OCI-LY7 (cell line): ENCODE measurements around the gene TNN. TPM values are rescaled to one million over a fixed set of nuclear protein-coding genes. Genes with fewer than 3 reads are reported as not detected.

Source experiments
- BruUV-seq: library from RNA; stranded (reverse); fragments of 400-500 nt; replicated peaks from 2 replicates; lab custom pipeline; 2021; lab: Mats Ljungman, UMichigan
- CTCF ChIA-PET: fragments of 300-600 bp; sonication (Branson Sonifier 250); formaldehyde crosslinking; loops from one replicate; lab custom pipeline; 2022; ENCODE audit warnings: antibody characterized with exemption; ENCODE audit not compliant: unreplicated experiment; lab: Charles Lee
- POLR2A ChIA-PET: fragments of 300-600 bp; sonication (Branson Sonifier 250); formaldehyde crosslinking; loops from one replicate; lab custom pipeline; 2022; ENCODE audit warnings: antibody characterized with exemption; lab: Charles Lee
- DNase-seq: peaks from one replicate; pipeline ENCODE4 v3.0.0-alpha.2; 2015; ENCODE audit warnings: low spot score
- H2AFZ ChIP-seq: fragments of 200-600 bp; sonication (generic), shearing (Covaris generic); 2 replicates; pipeline ENCODE4 v1.6.1; 2014; ENCODE audit warnings: mild to moderate bottlenecking, antibody characterized with exemption, low read length, moderate library complexity
- H3K27ac ChIP-seq: fragments of 200-600 bp; sonication (generic); 2 replicates; pipeline ENCODE4 v1.5.1; 2014; ENCODE audit warnings: mixed run types, low read depth, mild to moderate bottlenecking, moderate library complexity, low read length, inconsistent platforms; ENCODE audit not compliant: poor library complexity, severe bottlenecking
- H3K36me3 ChIP-seq: fragments of 200-600 bp; sonication (generic); 2 replicates; pipeline ENCODE4 v1.6.1; 2014; ENCODE audit warnings: mild to moderate bottlenecking, antibody characterized with exemption, low read length, moderate library complexity, mixed read lengths; ENCODE audit not compliant: insufficient read depth
- H3K4me1 ChIP-seq: fragments of 200-600 bp; sonication (generic); 2 replicates; pipeline ENCODE4 v1.5.1; 2014; ENCODE audit warnings: mild to moderate bottlenecking, low read length; ENCODE audit not compliant: insufficient read depth, poor library complexity, severe bottlenecking
- H3K4me2 ChIP-seq: fragments of 200-600 bp; sonication (generic); 2 replicates; pipeline ENCODE4 v1.6.1; 2014; ENCODE audit warnings: mild to moderate bottlenecking, low read length
- H3K4me3 ChIP-seq: fragments of 200-600 bp; sonication (generic); 2 replicates; pipeline ENCODE4 v1.5.1; 2014; ENCODE audit warnings: mild to moderate bottlenecking, low read depth, low read length; ENCODE audit not compliant: poor library complexity, severe bottlenecking
- H3K79me2 ChIP-seq: fragments of 200-600 bp; sonication (generic); 2 replicates; pipeline ENCODE4 v1.6.1; 2016; ENCODE audit warnings: low read depth, mild to moderate bottlenecking, low read length, moderate library complexity, mixed read lengths; ENCODE audit not compliant: insufficient read depth
- H3K9me2 ChIP-seq: fragments of 200-600 bp; sonication (generic); 2 replicates; pipeline ENCODE4 v1.6.1; 2016; ENCODE audit warnings: mild to moderate bottlenecking, low read length, mixed read lengths; ENCODE audit not compliant: insufficient read depth
- H3K9me3 ChIP-seq: fragments of 200-600 bp; sonication (generic); 2 replicates; pipeline ENCODE4 v1.6.1; 2014; ENCODE audit warnings: mild to moderate bottlenecking, mixed run types, low read length, mixed read lengths
- H4K20me1 ChIP-seq: fragments of 200-600 bp; sonication (generic); 2 replicates; pipeline ENCODE4 v1.6.1; 2014; ENCODE audit warnings: mild to moderate bottlenecking, antibody characterized with exemption, low read length, moderate library complexity, mixed read lengths; ENCODE audit not compliant: insufficient read depth
- EZH2phosphoT487 ChIP-seq: fragments of 200-600 bp; sonication (generic); IDR thresholded peaks from 2 replicates; pipeline ENCODE4 v1.6.1; 2018; ENCODE audit warnings: low read depth, borderline replicate concordance, mild to moderate bottlenecking, mixed run types, antibody characterized with exemption, low read length, moderate library complexity, mixed read lengths
- intact Hi-C: fragments of 100-400 bp; cut with micrococcal nuclease; formaldehyde crosslinking; loops from one replicate; pipeline ENCODE4 v1.10.0; 2022; ENCODE audit not compliant: unreplicated experiment
- total RNA-seq, 2 experiments: library from RNA; depleted of rRNA in 1 of 2; stranded (reverse); fragments of >200 nt in 1 of 2; shearing (Covaris generic) in 1 of 2; gene quantifications; 2 replicates each; pipeline ENCODE4 v1.2.3, GENCODE V29; 2014 to 2022
- TF ChIP-seq, protein P1 (sequence below): fragments of 200-600 bp; sonication (generic); conservative IDR thresholded peaks from 2 replicates; pipeline ENCODE4 v1.5.1; 2014; ENCODE audit warnings: mild to moderate bottlenecking, antibody characterized with exemption, low read length, moderate library complexity, mixed read lengths

Gene TNN
- total RNA-seq, 2 experiments from 2014 or later: not detected

GRCh38 chr1:175168782-175169181, 101.1 kb downstream of the TNN start:
- intact Hi-C loops: no loop called here
- Histone ChIP-seq H3K9me3 (no peaks in the 10 kb centered on the region), H3K4me3 (no peak overlapping the region), H3K36me3 (peaks cover 100% of the 10 kb centered on the region), H3K9me2 (no peaks in the 10 kb centered on the region), H2AFZ (no peak overlapping the region), H3K4me2 (no peak overlapping the region), H3K4me1 (peaks cover 16% of the 10 kb centered on the region), H3K27ac (no peak overlapping the region), H3K79me2 (peaks cover 40% of the 10 kb centered on the region; the same call in 1 of the 2 replicates), H4K20me1 (no peaks in the 10 kb centered on the region)
- CTCF ChIA-PET: no interaction called here
- no TSS peak for BruUV-seq
- POLR2A ChIA-PET: interaction anchor here (0.9 to 1.4 kb wide), 3 partner anchors 17 to 121 kb away, joined by 3 to 5 read pairs (median 3); no protein-coding TSS in a partner anchor
- no peak for TF ChIP-seq EZH2phosphoT487
- TF ChIP-seq, protein P1, sequence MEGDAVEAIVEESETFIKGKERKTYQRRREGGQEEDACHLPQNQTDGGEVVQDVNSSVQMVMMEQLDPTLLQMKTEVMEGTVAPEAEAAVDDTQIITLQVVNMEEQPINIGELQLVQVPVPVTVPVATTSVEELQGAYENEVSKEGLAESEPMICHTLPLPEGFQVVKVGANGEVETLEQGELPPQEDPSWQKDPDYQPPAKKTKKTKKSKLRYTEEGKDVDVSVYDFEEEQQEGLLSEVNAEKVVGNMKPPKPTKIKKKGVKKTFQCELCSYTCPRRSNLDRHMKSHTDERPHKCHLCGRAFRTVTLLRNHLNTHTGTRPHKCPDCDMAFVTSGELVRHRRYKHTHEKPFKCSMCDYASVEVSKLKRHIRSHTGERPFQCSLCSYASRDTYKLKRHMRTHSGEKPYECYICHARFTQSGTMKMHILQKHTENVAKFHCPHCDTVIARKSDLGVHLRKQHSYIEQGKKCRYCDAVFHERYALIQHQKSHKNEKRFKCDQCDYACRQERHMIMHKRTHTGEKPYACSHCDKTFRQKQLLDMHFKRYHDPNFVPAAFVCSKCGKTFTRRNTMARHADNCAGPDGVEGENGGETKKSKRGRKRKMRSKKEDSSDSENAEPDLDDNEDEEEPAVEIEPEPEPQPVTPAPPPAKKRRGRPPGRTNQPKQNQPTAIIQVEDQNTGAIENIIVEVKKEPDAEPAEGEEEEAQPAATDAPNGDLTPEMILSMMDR: 0 out of 2 replicates have a peak, but pooled peaks have one; percentile 13
- DNase-seq: no peak

DNA sequence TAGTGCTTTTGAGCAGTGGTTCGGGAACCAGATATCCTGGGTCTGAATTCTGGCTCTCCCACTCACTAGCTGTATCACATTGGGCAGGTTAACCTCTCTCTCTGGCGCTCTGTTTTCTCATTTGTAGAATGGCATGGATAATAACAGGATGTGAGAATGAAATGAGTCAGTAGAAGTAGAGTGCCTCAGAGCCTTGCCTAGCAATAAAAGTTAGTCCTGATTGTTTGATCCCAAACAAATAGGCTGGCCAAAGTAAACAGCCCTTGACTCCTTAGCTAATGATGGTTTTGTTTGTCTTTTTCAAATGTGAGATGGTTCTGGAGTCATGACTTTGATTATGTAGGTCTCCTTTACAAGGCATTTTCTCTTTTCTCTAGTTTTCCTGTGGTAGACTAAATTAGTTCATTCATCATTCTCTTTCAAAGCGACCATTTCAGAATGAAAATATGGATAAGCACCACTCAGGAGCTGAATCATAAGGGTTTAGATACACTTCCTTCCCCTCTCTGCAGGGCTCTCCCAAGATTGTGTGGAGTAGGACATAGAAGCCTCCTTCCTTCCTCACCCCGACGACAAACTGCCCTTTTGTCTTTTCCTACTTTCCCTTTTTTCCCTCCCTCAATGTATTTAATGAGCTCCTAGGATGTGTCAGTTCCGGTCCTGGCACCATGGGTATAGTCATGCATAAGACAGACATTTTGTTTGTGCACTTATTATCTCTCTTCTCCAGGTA, 101.8 kb downstream of the TNN start:
- H3K4me2 ChIP-seq: no peak overlapping the region

More for the DNA sequence above, 101.8 kb downstream of the TNN start:
- no peak overlapping the region for H3K4me3 ChIP-seq
- ChIA-PET POLR2A (interaction anchor here (0.9 to 1.6 kb wide), 4 partner anchors 10 to 121 kb away, joined by 3 to 5 read pairs (median 3); no protein-coding TSS in a partner anchor), CTCF (no interaction called here)
- H3K9me3 ChIP-seq: no peaks in the 10 kb centered on the region
- BruUV-seq: no TSS peak
- H4K20me1 ChIP-seq: peaks cover 4% of the 10 kb centered on the region; the same call in 1 of the 2 replicates
- TF ChIP-seq EZH2phosphoT487: no peak
- TF ChIP-seq, protein P1: no peak
- H3K79me2 ChIP-seq: peaks cover 47% of the 10 kb centered on the region; the same call in 1 of the 2 replicates
- peaks cover 23% of the 10 kb centered on the region for H3K4me1 ChIP-seq
- H3K27ac ChIP-seq: no peak overlapping the region
- no peaks in the 10 kb centered on the region for H3K9me2 ChIP-seq
- H2AFZ ChIP-seq: no peak overlapping the region
- peaks cover 100% of the 10 kb centered on the region for H3K36me3 ChIP-seq
- DNase-seq: no peak
- intact Hi-C loops: no loop called here
